ENCODE measurements around the gene KIF1A. TPM values are rescaled to one million over a fixed set of nuclear protein-coding genes. Genes with fewer than 3 reads are reported as not detected.

Gene KIF1A
- total and polyA plus RNA-seq, 2 donors from 2014 or later = 0.54 to 0.58 TPM

- TF ChIP-seq CTCF (IDR thresholded peaks at IDR 0.05; ENCODE audit: borderline replicate concordance, extremely low read depth, insufficient read depth) = no peak
- DNase-seq (no peak), FAIRE-seq (no peak)
- H3K4me3 ChIP-seq (ENCODE audit: low read length in 3 of 3) = no peak overlapping the region
- intact Hi-C loops (cut with DNase I) = loop anchor here (5.0 to 10.0 kb wide), 2 partner anchors 212 to 365 kb away; no protein-coding TSS in a partner anchor
- no peak overlapping the region for H3K27ac ChIP-seq (ENCODE audit: low read depth in 2 of 2, low read length in 2 of 2)
- no peaks in the 10 kb centered on the region for H3K36me3 ChIP-seq (ENCODE audit: control insufficient read depth in 2 of 3, insufficient read depth in 3 of 3, low read length in 3 of 3)
- H3K4me1 ChIP-seq (ENCODE audit: control insufficient read depth in 2 of 3, insufficient read depth in 2 of 3, low read depth in 1 of 3, low read length in 3 of 3) = peaks cover 0 to 11% (median 0%) of the 10 kb centered on the region in 3 donors
- H3K9ac ChIP-seq (ENCODE audit: low read length in 3 of 3) = no peak overlapping the region
- no peaks in the 10 kb centered on the region for H3K27me3 ChIP-seq (ENCODE audit: control insufficient read depth, insufficient read depth, low read length)
- peaks cover 0 to 7% (median 0%) of the 10 kb centered on the region in 3 donors for H3K9me3 ChIP-seq (ENCODE audit: control insufficient read depth in 2 of 3, insufficient read depth in 1 of 3, low read length in 3 of 3)
Observed at GRCh38 chr2:240852671-240853314, 32.8 kb upstream of the KIF1A start.

GRCh38 chr2:240851078-240851991, 31.3 kb upstream of the KIF1A start:
- Histone ChIP-seq H3K36me3 (ENCODE audit: control insufficient read depth in 2 of 3, insufficient read depth in 3 of 3, low read length in 3 of 3) (no peaks in the 10 kb centered on the region), H3K4me1 (ENCODE audit: control insufficient read depth in 2 of 3, insufficient read depth in 2 of 3, low read depth in 1 of 3, low read length in 3 of 3) (peaks cover 0 to 3% (median 0%) of the 10 kb centered on the region in 3 donors), H3K9ac (ENCODE audit: low read length in 3 of 3) (no peak overlapping the region), H3K4me3 (ENCODE audit: low read length in 3 of 3) (no peak overlapping the region), H3K27ac (ENCODE audit: low read depth in 2 of 2, low read length in 2 of 2) (no peak overlapping the region), H3K9me3 (ENCODE audit: control insufficient read depth in 2 of 3, insufficient read depth in 1 of 3, low read length in 3 of 3) (peaks cover 0 to 7% (median 0%) of the 10 kb centered on the region in 3 donors), H3K27me3 (ENCODE audit: control insufficient read depth, insufficient read depth, low read length) (no peaks in the 10 kb centered on the region)
- intact Hi-C loops (cut with DNase I) = loop anchor here (5.0 to 10.0 kb wide), 2 partner anchors 213 to 366 kb away; no protein-coding TSS in a partner anchor
- no peak for FAIRE-seq
- DNase-seq = peak; percentile 82 to 93 (median 88)
- TF ChIP-seq CTCF (IDR thresholded peaks at IDR 0.05; ENCODE audit: borderline replicate concordance, extremely low read depth, insufficient read depth) = peak; percentile 94

- FAIRE-seq = no peak
- H3K36me3 ChIP-seq (ENCODE audit: control insufficient read depth in 2 of 3, insufficient read depth in 3 of 3, low read length in 3 of 3) = no peaks in the 10 kb centered on the region
- intact Hi-C loops (cut with DNase I) = loop anchor here (5.0 to 10.0 kb wide), 2 partner anchors 214 to 367 kb away; no protein-coding TSS in a partner anchor
- no peak overlapping the region for H3K4me3 ChIP-seq (ENCODE audit: low read length in 3 of 3)
- H3K4me1 ChIP-seq (ENCODE audit: control insufficient read depth in 2 of 3, insufficient read depth in 2 of 3, low read depth in 1 of 3, low read length in 3 of 3) = peaks cover 0 to 3% (median 0%) of the 10 kb centered on the region in 3 donors
- TF ChIP-seq CTCF (IDR thresholded peaks at IDR 0.05; ENCODE audit: borderline replicate concordance, extremely low read depth, insufficient read depth) = no peak
- H3K9ac ChIP-seq (ENCODE audit: low read length in 3 of 3) = no peak overlapping the region
- no peak overlapping the region for H3K27ac ChIP-seq (ENCODE audit: low read depth in 2 of 2, low read length in 2 of 2)
- H3K9me3 ChIP-seq (ENCODE audit: control insufficient read depth in 2 of 3, insufficient read depth in 1 of 3, low read length in 3 of 3) = peaks cover 0 to 7% (median 0%) of the 10 kb centered on the region in 3 donors
- H3K27me3 ChIP-seq (ENCODE audit: control insufficient read depth, insufficient read depth, low read length) = no peaks in the 10 kb centered on the region
- peak in 1 of 5 donors; percentile 67 for DNase-seq
Observed at GRCh38 chr2:240850756-240851077, 30.7 kb upstream of the KIF1A start.
